ENCODE data around the gene METTL1.
"Not testable (repeated sequence)": the region's sequence is repeated elsewhere in the genome, so short reads cannot be mapped to it uniquely, and the experiment has no call there.

METTL1 gene

DNA sequence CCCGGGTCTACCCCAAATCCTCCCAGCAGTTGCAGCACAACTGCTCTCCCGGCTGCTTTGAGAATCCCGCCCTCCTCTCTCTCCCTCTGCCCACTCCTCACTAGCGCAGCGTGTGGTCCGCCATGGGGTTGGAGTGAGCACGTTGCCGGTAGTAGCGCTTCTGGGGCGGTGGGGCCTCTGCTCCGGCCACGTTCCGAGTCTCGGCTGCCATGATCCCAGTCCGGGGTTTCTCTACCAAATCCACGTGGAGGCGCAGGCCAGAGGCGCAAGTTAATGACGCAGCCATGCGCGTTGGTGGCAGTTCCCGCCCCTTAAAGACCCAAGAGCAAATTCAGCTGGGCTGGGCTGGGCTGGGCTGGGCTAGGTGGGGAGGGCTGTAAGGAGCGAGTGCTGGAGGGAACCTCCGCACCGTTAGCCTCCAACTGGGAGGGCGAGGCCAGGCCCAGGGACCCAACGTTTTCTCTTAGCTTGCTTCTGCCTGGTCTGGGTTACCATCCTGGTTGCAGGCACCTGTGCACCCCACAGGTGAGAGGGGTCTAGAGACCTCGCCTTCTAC lies at the start of gene METTL1:
TSS of gene METTL1 (minus strand) at position 233 of the 556 bp plus-strand sequence. CDS start at position 211, 22 bp downstream.
- DNase-seq: peak; percentile 94

DNA sequence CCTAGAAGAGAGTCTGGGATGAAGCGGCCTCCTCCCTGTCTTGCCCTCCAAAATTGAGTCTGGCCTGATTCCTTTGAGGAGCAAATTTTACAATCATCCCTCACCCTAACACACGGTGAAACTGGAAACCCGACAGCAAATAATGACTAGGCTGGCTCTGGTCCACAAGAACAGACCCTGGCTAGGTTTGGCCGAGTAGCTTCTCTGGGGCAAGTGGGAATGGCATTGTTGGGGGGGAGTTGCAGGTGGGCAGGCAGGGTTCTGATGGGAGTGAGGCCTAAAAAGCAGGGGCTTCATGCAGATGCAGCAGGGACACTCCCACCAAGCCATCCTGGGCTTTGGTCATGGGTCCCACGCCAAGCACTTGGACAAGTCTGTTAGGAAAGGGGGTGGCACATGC lies 49.1 kb upstream of the METTL1 start:
- DNase-seq: not testable (repeated sequence)

DNA sequence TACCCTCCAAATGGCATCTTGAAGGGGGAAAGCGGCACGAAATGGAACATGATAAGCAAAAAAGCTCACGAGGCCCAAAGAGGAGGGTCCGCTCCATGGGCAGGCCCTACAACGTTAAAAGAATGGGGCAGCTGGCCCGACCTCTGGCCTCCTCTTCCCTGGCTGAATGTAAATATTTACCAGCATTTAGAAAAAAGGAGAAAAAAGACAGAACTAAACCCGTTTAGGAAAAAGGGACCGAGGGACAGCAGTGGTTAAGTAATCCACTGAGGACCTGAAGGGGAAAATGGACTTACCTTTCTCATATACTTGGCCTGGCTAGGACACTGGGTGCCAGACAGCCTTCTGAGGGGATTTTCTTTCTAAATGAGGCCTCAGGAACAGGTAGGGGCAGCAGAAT lies 48.2 kb upstream of the METTL1 start:
- DNase-seq: not testable (repeated sequence)

GRCh38 chr12:57817990-57818331 lies 46.1 kb upstream of the METTL1 start:
- not testable (repeated sequence) for DNase-seq

GRCh38 chr12:57817261-57817989 lies 45.5 kb upstream of the METTL1 start:
- DNase-seq: no peak

DNA sequence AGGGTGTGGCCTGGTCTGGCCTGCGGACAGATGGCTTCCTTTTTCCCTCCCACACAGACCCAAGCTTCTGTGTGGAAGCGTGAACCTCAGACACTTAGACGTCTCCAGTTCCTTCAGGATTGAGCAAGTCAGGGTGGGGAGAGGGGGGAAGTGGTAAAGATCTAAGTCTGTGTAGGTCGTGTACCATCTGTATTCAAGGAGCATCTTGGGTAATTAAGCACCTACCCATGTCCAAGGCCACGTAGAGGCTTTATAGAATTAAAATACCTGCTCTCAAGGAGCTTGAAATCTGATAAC lies 44.9 kb upstream of the METTL1 start:
- peak; percentile 18 for DNase-seq

DNA sequence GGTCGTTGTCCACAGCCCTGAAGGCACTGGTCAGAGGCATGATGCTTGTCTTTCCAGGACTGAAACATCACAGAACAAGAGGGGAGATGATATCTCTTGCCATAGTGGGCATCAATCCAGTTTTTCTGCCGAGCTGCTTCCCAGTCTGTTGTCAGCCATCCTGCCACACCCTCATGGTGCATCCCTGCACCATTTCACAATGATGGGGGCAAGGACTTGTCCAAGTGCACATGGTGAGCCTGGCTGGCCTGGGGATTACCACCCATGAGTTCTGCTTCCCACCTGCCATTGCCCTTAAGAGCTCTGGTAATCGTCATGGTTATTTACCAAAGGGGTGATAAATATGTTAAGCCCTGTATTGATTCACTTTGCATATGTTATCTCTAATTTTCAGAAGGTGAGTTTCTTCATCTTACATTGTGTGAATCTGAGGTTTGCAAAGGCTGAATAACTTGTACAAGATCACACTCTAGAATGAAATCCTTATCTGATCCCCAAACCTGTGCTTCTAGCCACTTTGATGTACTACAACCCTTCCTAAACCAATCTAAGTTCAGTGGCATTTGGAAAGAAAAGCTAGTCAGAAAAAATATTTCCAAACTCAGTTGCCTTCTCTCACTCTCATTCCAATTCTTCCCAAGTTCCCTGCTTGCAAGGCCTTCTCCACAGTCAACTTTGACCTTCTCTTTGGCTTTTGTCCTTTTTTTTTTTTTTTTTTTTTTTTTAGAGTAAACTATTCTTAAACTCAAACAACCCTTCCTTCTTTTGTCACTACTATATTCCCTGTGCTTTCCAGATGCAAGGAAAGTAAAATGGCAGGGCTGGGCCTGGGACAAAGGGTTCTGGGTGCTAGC lies 44.3 kb upstream of the METTL1 start:
- peak; percentile 64 for DNase-seq

DNA sequence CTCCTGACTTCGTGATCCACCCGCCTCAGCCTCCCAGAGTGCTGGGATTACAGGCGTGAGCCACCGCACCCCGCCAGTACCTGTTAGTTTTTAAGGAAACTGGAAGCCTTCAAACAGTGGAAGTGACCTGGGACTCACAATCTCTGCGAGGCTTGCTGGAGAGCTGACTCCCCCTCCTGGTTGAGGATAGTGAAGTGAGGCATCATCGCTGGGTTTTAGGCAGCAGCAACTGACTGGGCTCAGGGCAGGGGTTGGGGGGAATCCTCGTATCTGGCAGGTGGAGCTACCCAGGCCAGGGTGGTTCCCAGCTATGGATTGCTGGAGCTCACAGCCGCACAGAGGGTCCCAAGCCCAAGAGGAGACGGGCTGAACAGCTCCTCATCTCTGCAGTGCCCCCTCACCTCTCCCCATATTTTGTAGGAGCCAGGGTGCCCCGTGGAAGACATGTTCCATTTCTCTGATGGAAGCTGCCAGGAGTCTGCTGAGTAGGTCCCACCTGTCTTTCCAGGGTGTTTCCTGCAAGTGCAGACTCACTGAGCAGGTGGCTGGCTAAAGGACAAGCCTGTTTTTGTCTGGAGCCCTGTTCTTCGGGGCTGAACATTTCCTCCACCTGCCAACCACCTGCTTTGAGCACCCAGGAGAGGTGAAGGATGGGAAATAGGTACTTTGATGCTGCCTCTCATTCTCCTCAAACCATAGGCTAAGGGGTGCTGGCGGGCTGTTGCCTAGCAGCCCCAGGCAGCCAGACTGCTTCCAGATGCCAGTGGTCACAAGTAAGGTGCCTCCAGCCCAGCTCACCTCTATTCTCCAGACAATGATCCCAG lies 43.5 kb upstream of the METTL1 start:
- DNase-seq: peak; percentile 89

DNA sequence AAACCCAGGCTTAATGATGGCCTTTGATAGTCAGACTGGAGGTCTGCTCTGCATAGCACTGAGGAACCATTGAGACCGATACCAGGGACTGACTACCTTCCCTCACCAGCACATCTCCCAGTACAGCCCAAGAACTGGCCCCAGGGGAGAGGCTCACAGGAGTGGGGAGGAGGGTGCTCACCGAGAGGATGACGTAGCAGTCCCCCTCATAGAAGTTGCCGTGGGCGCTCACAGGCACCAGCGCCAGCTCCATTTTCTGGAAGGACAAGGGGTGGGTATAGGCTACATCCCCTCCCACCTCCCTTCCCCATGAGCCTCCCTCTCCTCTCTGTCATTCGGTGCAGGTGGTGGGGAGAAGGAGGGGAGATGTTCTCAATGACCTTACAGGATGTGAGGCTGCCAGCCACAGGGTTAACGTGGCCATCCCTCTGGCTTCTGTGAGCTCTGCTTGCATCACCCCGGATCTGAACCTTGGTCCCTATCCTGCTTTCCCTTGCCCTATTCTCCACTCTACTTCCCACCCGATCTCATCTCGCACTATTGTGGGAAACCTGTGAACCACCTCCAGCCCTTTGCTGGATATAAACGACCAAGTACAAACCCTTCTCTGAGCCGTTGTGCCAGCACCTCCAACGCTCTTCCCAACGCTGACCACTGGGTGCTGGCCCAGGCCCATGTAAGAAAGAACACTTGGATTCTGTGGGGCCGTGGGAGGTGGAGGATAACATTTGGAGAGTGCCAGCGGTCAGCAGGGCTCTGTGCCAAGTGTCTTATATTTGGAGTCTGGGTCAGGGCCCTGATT lies 42.3 kb upstream of the METTL1 start:
- no peak for DNase-seq

DNA sequence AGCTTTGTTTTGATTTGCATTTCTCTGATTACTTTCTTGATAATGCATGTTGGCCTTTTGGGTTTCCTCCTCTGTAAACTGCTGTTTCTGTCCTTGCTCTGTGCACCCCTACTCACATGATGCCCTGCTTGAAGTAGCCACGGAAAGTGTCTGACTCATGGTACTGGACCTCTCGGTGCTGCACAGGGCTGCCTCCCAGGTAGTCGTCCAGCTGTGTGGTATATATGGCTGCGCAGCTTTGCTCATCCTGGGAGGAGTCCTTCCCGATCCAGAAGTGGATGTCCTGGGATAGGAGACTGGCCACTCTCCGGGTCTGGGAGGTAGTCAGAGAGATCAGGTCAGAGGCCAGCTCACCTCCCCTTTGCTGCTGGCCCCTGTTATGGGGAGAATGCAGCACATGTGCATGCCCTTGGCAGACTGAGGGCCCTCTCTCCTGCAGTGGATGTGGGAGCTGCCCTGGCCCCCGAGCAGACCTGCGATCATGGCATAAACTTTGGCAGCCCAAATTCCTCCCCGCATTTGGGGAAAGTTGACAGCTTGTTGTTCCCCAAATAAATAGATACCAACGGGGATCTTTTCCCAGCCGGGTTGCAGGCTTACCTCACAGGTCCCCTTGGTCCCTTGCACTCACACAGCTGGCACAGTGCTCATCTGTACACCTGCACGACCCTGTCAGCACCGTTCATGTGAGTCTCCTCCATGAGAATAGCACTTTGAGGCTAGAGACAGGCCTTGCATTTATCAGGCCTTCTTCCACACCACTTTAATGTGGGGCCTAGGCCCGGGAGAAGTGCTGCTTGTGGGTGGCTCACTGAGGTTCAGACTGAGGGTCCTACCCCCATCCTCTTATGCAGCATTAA lies 41.4 kb upstream of the METTL1 start:
- DNase-seq: no peak

GRCh38 chr12:57811028-57811755 lies 39.3 kb upstream of the METTL1 start:
- no peak for DNase-seq

- no peak for DNase-seq
Measured at GRCh38 chr12:57810450-57810849, 38.5 kb upstream of the METTL1 start.

DNA sequence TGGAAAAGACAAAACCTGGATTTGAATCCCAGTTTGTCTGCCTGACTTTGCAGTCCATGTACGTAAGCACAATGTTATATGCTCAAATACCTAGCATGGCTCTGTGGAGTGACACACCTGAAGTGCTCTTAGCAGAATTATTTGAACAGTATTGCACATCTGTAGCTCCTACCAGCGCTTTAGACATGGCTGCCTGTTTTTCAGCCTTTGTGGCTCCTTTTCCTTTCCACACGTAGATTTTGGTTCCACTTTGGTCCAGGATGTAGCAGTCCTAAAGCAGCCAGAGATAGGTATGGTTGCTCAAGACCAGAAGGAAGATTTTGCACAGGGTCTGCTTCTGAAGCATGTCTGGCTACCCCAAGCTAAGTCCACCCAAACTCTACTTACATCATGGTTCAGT lies 37.5 kb upstream of the METTL1 start:
- no peak for DNase-seq

DNA sequence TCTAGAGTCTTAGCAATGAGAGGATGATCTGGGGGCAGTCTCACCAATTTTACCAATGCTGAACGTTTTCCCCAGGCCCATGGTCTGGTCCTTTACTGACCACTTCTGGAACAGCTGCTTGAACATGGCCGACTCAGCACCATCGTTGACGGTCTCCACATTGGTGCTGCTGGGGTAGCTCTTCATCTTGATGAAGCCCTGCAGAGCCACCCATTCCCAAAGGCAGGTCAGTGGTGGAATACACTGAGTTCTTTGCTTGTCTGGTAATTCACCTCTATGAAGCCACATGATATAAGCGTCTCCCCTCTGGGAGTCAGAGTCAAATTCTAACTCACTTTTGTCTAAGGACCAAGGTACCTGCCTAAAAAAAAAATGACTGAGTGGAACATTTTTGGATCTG lies 36.4 kb upstream of the METTL1 start:
- no peak for DNase-seq

DNA sequence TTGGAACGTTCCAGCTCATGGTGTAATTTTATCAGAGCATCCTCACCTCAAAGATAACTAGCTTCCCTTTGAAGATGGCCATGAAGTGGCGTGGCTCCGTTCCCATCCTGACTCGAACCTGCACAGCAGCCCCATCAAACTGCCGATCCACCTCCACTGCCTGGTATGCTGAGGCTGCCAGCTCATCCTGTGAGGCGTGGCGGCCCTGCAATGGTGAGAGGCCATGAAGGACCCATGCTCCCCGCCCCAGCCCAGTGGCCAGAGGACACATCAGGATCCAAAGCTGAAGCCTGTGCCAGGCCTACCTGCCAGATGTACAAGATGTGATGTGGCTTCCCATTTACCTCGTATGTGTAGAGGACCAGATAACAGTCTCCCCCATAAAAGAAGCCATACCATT lies 35.4 kb upstream of the METTL1 start:
- no peak for DNase-seq

- no peak for DNase-seq
Measured at GRCh38 chr12:57806677-57807076, 34.8 kb upstream of the METTL1 start.

DNA sequence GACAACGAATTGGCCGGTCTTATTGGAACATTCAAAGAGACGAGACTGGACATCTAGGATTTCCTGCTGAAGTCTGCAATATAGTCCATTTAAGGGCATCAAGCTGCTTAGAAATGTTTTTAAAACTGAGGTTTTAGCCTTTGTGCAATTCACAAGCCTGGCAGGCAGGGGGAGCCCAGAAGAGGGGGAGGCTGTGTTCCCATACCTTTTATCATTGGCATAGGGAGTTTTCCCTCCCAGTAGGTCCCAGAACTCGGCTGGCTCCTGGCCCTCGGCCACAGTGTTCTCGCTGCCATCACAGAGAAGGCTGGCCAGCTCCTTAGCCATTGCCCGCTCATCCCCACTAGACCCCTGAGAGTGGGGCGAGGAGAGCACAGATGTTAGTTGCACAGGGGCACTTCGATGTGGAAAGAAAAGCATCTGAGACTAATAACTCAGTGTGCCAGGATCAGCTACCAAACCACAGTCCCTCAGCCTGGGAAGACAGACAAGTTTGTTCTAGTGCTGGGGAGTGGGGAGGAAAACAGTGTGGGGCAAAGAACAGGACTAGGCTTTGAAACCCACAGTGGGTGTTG lies 31.5 kb upstream of the METTL1 start:
- DNase-seq: peak; percentile 5

GRCh38 chr12:57802607-57803006 lies 30.7 kb upstream of the METTL1 start:
- no peak for DNase-seq

DNA sequence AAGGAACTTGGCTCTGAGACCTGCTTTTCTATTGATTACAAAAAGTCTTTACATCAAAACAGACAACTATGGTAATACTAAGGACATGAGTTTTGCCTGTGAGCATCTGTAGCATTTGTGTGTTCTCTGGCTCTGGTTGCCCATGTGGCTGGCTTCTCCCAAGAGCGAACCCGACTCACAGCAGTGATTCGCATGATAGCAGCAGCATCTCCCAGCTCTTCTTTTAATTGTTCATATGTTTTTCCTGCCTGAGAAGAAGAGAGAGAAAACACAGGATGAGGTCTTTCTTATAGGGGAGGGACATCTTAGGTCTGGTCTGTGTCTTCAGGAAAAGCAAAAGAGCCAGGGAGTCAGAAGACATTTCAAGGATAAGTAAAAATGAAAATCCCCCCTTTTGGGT lies 29.1 kb upstream of the METTL1 start:
- no peak for DNase-seq

DNA sequence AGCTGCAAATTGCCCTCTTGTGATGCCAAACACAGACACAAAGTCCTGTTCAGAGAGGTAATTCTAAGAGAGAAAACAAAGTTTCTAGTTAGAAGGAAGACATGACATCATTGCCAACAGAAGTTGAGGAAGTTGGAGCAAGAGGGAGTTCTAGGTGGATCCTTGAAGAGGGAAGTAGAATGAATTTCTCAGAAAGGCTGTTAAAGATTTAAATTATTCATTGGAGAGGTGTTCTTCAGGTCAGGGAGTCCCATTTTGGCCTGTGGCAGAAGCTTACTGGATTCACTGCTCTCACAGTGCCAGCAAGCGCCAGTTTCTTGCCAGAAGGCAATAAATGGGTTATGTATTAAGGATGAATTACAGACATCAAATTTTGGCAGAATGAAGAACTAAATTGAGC lies 26.0 kb upstream of the METTL1 start:
- no peak for DNase-seq

All from NCI-H2171 treated with DMSO at 0.1 percent for 48 hours (cell line).